Osteocyte (in vitro differentiated cells): ENCODE results near the gene PAX4. TPM values are rescaled to one million over a fixed set of nuclear protein-coding genes. Genes with fewer than 3 reads are reported as not detected.
"Not testable (repeated sequence)": the region's sequence is repeated elsewhere in the genome, so short reads cannot be mapped to it uniquely, and the experiment has no call there.

Experiments used
- DNase-seq: peaks from one replicate; pipeline ENCODE4 v3.0.0; 2021; ENCODE audit warnings: mixed read lengths; ENCODE audit not compliant: unreplicated experiment; ENCODE audit errors: extremely low spot score
- H3K27ac Mint-ChIP-seq: one replicate; pipeline ENCODE4 v1.8.0; 2021; ENCODE audit warnings: mild to moderate bottlenecking, mixed read lengths; ENCODE audit not compliant: unreplicated experiment
- H3K27me3 Mint-ChIP-seq: one replicate; pipeline ENCODE4 v1.8.0; 2021; ENCODE audit warnings: mixed read lengths; ENCODE audit not compliant: unreplicated experiment
- H3K36me3 Mint-ChIP-seq: one replicate; pipeline ENCODE4 v1.8.0; 2021; ENCODE audit warnings: mixed read lengths; ENCODE audit not compliant: unreplicated experiment
- H3K4me1 Mint-ChIP-seq: one replicate; pipeline ENCODE4 v1.8.0; 2021; ENCODE audit warnings: mixed read lengths; ENCODE audit not compliant: unreplicated experiment
- H3K4me3 Mint-ChIP-seq: one replicate; pipeline ENCODE4 v1.8.0; 2021; ENCODE audit warnings: mild to moderate bottlenecking, moderate library complexity, mixed read lengths; ENCODE audit not compliant: unreplicated experiment
- H3K9me3 Mint-ChIP-seq: one replicate; pipeline ENCODE4 v1.8.0; 2021; ENCODE audit warnings: mixed read lengths; ENCODE audit not compliant: unreplicated experiment
- total RNA-seq: library from RNA; stranded (reverse); gene quantifications from 2 replicates; pipeline ENCODE4 v1.2.1, GENCODE V29; 2021
- TF ChIP-seq, protein P1 (sequence below): fragments of 200-600 bp; sonication (generic); IDR thresholded peaks from 2 replicates; pipeline ENCODE4 v1.5.0; 2021; ENCODE audit warnings: antibody characterized with exemption, mild to moderate bottlenecking, moderate library complexity

The PAX4 gene
- total RNA-seq, 1 donor from 2014 or later, result not detected

DNA sequence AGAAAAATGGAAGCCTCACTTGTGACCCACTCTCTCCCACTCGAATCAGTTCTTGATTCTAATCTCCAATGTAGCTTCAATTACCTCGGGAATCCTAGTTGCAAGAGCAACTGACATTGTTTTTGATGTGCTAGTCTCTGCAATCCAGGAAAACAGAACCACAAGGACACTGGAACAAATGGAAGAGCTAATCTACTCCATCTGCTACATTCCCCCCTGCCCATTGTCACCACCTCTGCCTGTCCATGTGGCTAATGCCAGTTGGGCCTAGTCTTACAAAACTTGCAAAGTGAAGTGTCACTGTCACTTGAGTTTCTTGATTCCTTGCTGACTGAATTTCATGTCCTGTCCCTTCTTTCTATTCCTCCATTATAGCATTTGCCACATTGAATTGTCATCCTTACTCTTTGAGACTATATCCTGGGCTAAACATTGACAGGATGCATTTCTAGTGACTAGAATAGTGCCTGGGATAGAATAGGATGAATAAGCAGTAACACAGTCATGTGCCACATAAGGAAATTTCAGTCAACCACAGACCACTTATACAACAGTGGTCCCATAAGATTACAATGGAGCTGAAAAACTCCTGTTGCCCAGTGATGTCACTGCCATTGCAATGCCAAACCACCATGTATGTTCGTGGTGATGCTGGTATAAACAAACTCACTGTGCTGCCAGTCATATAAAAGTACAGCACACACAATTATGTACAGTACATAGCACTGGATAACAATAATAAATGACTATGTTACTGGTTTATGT is 46.0 kb downstream of the PAX4 start:
- Mint-ChIP-seq H3K27me3 (no peaks in the 10 kb centered on the region), H3K4me1 (no peaks in the 10 kb centered on the region), H3K4me3 (no peak overlapping the region), H3K9me3 (no peaks in the 10 kb centered on the region), H3K36me3 (peaks cover 4% of the 10 kb centered on the region), H3K27ac (no peak overlapping the region)
- no peak for DNase-seq
- TF ChIP-seq, protein P1, sequence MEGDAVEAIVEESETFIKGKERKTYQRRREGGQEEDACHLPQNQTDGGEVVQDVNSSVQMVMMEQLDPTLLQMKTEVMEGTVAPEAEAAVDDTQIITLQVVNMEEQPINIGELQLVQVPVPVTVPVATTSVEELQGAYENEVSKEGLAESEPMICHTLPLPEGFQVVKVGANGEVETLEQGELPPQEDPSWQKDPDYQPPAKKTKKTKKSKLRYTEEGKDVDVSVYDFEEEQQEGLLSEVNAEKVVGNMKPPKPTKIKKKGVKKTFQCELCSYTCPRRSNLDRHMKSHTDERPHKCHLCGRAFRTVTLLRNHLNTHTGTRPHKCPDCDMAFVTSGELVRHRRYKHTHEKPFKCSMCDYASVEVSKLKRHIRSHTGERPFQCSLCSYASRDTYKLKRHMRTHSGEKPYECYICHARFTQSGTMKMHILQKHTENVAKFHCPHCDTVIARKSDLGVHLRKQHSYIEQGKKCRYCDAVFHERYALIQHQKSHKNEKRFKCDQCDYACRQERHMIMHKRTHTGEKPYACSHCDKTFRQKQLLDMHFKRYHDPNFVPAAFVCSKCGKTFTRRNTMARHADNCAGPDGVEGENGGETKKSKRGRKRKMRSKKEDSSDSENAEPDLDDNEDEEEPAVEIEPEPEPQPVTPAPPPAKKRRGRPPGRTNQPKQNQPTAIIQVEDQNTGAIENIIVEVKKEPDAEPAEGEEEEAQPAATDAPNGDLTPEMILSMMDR, result no peak

DNA sequence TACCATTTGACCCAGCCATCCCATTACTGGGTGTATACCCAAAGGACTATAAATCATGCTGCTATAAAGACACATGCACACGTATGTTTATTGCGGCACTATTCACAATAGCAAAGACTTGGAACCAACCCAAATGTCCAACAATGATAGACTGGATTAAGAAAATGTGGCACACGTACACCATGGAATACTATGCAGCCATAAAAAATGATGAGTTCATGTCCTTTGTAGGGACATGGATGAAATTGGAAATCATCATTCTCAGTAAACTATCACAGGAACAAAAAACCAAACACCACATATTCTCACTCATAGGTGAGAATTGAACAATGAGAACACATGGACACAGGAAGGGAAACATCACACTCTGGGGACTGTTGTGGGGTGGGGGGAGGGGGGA is 49.9 kb downstream of the PAX4 start:
- not testable (repeated sequence) for H3K36me3 Mint-ChIP-seq, H3K4me1 Mint-ChIP-seq, H3K27me3 Mint-ChIP-seq, DNase-seq, H3K4me3 Mint-ChIP-seq, H3K27ac Mint-ChIP-seq
- H3K9me3 Mint-ChIP-seq, result peaks cover 13% of the 10 kb centered on the region

DNA sequence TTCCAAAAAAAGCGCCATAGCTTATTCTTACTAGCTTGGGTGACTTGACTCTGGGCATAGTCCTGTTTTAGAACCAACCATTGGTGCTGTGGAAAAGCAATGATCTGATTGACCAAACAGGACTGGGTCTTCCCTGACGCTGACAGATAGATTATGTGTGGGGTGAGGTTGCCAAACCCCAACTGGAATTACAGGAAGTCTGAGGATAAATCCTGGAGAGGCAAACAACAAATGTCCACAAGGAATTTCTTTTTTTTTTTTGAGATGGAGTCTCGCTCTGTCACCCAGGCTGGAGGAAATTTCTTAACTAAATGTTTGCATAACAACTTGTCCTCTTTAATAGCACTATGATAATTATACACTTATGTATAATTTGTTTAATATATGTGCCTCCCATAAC is 51.7 kb downstream of the PAX4 start:
- TF ChIP-seq, protein P1, result no peak
- DNase-seq, result no peak
- H3K4me1 Mint-ChIP-seq, result no peaks in the 10 kb centered on the region
- no peak overlapping the region for H3K27ac Mint-ChIP-seq
- peaks cover 5% of the 10 kb centered on the region for H3K36me3 Mint-ChIP-seq
- peaks cover 16% of the 10 kb centered on the region for H3K9me3 Mint-ChIP-seq
- no peaks in the 10 kb centered on the region for H3K27me3 Mint-ChIP-seq
- H3K4me3 Mint-ChIP-seq, result no peak overlapping the region

Other genes starting within 250 kb of the PAX4 start
- 26.8 and 27.7 TPM in 2 replicates for gene ZNF800, start 225.4 kb downstream of the PAX4 start, total RNA-seq
- 20.2 and 20.7 TPM in 2 replicates for gene GCC1, start 32.5 kb downstream of the PAX4 start, total RNA-seq
- 179 and 191 TPM in 2 replicates for gene ARF5, start 29.7 kb downstream of the PAX4 start, total RNA-seq
- 0.91 and 1.2 TPM in 2 replicates for gene FSCN3, start 24.4 kb downstream of the PAX4 start, total RNA-seq
- 227 and 229 TPM in 2 replicates for gene SND1, start 34.1 kb upstream of the PAX4 start, total RNA-seq